HL-60/S4 treated with retinoic acid at 250 ng/mL for 4 days and 3 days (cell line): ENCODE data around the gene PTPN1.

ENCODE experiments used
- in situ Hi-C: fragments of 300-500 bp; cut with MboI; formaldehyde crosslinking; loops from 2 replicates; pipeline ENCODE4 v1.7.0; 2022; ENCODE audit warnings: low sequenced_read_pairs

Gene PTPN1

GRCh38 chr20:50572938-50573777 is 63.0 kb downstream of the PTPN1 start:
- in situ Hi-C loops: loop anchor here (5.0 to 10.0 kb wide), 2 partner anchors 108 to 391 kb away; no protein-coding TSS in a partner anchor

DNA sequence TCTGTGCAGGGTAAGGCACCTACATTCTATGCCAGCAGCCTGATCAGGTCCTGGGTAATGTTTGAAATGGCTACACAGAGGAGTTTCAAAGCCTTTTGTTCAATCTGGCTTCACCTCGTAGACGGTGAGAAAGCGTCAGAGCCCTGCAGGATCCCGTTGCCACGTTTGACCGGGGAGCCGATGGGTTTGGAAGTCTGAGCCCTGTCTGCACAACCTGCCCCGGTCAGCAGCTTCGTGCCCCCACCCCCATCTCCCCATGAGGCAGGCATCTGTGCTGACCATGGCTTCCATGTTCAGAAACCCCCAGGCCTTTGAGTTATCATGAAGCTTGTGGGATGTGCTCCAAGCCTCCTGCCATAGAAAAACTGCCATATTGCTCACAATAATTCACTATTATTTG is 63.9 kb downstream of the PTPN1 start:
- in situ Hi-C loops: loop anchor here (5.0 to 10.0 kb wide), 2 partner anchors 109 to 392 kb away; no protein-coding TSS in a partner anchor

- in situ Hi-C loops: loop anchor here (5.0 to 10.0 kb wide), 2 partner anchors 110 to 392 kb away; no protein-coding TSS in a partner anchor
Observed at GRCh38 chr20:50574586-50574985, 64.4 kb downstream of the PTPN1 start.

DNA sequence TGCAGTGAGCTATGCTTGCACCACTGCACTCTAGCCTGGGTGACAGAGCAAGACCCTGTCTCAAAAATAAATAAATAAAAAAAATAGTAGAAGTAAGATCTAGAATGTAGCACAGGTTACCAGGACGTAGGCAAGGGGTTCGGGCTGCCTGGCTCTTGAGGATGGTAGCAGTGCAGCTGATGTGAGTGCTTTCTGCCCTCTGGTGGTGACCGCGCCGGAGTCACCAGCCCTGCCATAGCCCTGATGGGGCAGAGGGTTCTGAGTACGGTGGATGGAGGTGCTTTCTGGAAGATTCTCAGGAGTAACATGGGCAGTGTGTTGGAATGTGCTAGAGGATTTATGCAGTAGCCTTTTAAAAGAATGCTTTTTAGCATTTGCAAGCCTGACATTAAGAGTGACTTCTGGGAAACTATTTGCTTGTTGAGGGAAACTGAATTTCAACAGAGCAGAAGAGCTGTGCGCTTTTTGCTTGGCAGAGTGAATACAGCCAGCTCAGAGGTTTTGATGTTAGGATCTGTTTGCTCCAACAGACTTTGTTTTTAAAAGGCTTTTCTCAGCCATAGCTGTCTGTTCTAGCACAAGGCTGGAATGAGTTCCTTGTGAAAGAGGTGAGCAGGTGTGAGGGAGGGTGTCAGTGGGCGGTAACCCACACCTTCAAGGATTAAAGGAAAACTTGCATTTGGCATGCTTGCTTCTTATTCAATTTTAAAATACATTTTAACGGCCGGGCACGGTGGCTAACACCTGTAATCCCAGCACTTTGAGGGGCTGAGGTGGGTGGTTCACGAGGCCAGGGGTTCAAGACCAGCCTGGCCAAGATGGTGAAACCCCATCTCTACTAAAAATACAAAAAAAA is 65.9 kb downstream of the PTPN1 start:
- in situ Hi-C loops: loop anchor here (10.0 kb wide), 1 partner anchor 111 kb away; no protein-coding TSS in a partner anchor

DNA sequence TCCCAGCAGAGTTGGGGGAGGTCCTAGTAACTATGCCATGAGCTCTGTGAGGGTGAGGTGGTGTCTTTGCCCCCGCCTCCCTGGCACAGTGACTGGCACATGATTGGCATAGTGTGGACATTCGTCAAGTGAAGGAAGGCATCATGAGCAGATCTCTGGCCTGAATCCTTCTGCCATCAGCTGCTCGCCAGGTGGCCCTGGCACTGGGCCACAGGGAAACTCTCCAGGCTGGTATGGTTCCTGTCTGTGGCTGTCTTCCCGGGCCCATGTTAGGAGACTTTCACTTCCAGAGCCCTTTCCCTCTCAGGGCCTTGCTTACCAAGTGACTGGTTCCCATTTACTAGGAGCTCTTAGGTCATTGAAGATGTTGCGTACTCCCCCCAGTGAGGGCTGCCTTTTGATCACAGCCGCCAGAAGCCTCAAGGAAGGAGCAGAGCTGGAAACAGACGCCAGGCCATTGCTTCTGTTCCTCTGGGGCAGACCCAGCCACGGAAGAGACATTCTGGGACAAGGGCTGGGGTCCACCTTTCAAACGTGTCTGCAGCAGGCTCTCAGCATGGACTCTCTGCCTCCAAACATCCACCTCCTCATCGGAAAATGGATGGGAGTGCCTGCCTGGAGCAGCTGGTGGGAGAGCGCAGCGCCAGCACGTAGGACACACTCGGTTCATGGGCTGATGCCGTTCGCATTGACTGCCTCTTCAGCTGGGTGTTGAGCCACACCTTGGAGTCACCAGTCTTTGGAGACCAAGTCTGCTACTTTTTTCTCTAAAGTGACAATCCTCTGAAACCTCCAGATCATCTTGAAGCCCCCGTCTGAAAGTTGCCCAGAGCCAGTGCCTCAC is 67.2 kb downstream of the PTPN1 start:
- in situ Hi-C loops: loop anchor here (10.0 kb wide), 1 partner anchor 113 kb away; no protein-coding TSS in a partner anchor

GRCh38 chr20:50578061-50578777 is 68.0 kb downstream of the PTPN1 start:
- in situ Hi-C loops: loop anchor here (10.0 kb wide), 1 partner anchor 113 kb away; no protein-coding TSS in a partner anchor

DNA sequence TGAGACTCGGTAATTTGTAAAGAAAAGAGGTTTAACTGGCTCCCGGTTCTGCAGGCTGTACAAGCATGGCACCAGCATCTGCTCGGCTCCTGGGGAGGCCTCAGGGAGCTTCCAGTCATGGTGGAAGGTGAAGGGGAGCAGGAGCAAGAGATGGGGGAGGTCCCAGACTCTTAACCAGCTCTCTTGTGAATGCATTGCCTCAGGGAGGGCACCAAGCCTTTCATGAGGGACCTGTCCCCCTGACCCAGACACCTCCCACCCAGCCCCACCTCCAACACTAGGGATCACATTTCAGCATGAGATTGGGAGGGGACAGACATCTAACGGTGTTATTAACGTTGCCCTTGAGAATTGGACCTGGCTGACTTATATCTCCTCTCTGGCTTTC is 68.6 kb downstream of the PTPN1 start:
- in situ Hi-C loops: loop anchor here (10.0 kb wide), 1 partner anchor 114 kb away; no protein-coding TSS in a partner anchor

DNA sequence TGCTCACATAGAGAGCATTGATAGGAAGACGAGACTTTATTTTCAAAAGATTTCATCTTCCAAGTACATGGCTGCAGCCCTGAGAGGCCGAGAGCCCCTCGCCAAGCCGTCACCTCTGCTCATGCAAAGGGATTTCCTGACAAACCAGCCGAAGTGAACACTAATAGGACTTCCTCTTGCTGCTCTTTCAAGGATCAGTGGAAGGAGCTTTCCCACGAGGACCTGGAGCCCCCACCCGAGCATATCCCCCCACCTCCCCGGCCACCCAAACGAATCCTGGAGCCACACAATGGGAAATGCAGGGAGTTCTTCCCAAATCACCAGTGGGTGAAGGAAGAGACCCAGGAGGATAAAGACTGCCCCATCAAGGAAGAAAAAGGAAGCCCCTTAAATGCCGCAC is 69.3 kb downstream of the PTPN1 start:
- in situ Hi-C loops: loop anchor here (10.0 kb wide), 1 partner anchor 115 kb away; no protein-coding TSS in a partner anchor

DNA sequence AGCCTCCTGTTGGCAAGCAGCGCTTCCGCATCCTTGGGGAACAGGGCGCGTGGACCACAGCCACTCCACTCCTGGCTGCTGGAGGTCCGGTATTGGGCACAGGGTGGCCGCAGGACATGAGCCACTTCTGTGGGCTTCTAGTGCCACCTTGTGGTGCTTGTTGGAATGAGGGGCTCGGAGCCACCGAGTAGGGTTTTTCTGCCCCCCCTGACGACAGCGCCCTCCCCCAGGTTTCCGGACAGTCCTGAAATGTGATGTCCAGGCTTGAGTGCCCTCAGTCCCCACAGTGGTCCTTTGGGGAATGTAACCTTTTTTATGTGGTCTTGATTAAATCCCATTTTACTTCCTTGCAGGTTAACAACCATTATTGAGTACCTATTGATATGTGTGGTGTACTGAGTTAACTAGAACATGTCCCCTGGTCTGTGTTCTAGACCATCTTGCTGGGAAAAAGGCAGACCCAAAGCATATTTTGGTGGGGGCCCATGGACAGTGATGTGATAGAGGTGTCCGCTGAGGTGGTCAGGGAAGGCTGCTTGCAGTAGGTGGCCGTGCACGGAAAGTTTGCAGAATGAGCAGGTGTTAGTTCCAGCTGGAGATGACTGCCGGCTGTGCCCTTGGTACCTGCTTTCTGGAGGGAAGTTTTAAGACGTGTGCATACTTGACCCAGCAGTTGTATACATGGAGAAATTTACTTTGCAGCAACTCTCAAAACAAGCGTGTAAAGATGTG is 70.0 kb downstream of the PTPN1 start:
- in situ Hi-C loops: no loop called here

DNA sequence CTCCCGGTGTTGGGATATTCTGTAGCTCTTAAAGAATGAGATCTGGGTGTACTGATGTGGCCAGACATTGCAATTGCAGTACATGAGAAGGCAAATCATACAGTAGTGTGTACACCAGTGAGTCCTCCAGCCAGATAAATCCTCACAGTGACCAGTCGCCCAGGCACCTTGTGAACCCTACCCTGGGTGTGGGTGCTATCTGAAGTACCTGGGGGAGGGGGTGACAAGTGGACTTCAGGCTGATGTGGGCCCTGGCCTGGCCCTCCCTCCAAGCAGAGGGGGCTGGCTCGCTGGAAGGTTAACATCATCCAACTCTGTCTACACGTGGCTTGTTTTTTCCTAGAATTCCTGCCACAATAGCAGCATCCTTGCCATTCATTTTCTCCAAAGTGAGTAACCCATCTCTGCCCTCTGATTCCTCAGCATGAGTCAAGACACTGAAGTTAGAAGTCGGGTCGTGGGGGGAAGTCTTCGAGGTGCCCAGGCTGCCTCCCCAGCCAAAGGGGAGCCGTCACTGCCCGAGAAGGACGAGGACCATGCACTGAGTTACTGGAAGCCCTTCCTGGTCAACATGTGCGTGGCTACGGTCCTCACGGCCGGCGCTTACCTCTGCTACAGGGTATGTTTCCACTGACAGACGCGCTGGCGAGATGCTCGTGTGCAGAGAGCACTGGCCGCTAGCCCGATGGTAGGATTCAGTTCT is 70.8 kb downstream of the PTPN1 start:
- in situ Hi-C loops: no loop called here

- in situ Hi-C loops: no loop called here
Observed at GRCh38 chr20:50582092-50582491, 71.9 kb downstream of the PTPN1 start.

- in situ Hi-C loops: no loop called here
Observed at GRCh38 chr20:50582591-50583234, 72.5 kb downstream of the PTPN1 start.

GRCh38 chr20:50583442-50584150 is 73.4 kb downstream of the PTPN1 start:
- in situ Hi-C loops: no loop called here

DNA sequence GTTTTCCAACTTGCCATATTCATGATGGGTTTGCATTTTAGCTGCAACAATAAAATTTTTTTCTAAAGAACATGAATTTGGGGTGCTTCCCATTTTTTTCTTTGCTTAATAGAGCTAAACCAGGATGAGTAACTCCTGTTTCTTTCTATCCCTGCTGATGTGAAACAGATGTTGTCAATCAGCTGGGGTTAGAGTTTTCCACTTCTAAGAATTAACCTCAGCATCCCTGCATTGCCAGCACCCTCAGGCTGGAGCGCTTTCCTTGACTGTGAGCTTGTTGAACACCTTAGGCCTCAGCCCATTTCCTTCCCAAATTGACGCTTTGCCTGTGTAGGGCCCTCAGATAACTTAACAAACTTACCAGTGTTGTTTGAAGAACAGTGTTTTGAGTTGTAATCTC is 74.5 kb downstream of the PTPN1 start:
- in situ Hi-C loops: no loop called here

DNA sequence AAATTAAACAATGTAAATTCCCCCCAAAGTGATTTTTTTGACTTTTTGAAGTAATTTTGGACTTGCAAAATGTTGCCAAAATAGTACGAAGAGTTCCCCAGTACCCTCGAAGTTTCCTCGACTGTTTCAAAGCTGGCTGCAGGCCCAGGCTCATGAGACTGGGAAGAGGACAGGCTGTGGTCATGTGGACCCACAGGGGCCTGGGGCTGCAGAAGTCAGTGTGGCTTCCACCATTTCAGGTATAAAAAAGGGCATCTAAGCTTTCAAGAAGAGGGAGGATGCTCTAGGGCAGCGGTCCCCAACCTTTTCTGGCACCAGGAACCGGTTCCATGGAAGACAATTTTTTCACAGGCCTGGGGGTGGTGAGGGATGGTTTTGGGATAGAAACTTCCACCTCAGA is 75.0 kb downstream of the PTPN1 start:
- in situ Hi-C loops: no loop called here

- in situ Hi-C loops: no loop called here
Observed at GRCh38 chr20:50585678-50586077, 75.5 kb downstream of the PTPN1 start.

- in situ Hi-C loops: no loop called here
Observed at GRCh38 chr20:50586531-50587232, 76.5 kb downstream of the PTPN1 start.
